Gastrocnemius medialis (tissue), 4 donors: ENCODE data around the gene ARSB. TPM values are rescaled to one million over a fixed set of nuclear protein-coding genes. Genes with fewer than 3 reads are reported as not detected.

ENCODE experiments used
- ATAC-seq, 2 donors: fragments of 150-250 bp; one replicate each; pipeline ENCODE4 v1.9.1; 2016
- DNase-seq, 2 donors: peaks; one replicate each; pipeline ENCODE4 v3.0.0-alpha.2; 2019
- H3K27ac ChIP-seq, 4 donors: fragments of 200-600 bp; sonication (generic); 1 replicate in 1 of 4; 2 replicates in 3 of 4; pipeline ENCODE4 v1.5.1; 2016 to 2018; ENCODE audit warnings: mild to moderate bottlenecking in 2 of 4, moderate library complexity in 1 of 4
- H3K27me3 ChIP-seq, 3 donors: fragments of 200-600 bp; sonication (generic) in 2 of 3; 1 replicate in 1 of 3; 2 replicates in 2 of 3; pipeline versions ENCODE4 v1.5.1 to v1.6.0; 2016 to 2019; ENCODE audit warnings: mild to moderate bottlenecking in 1 of 3, moderate library complexity in 1 of 3
- H3K36me3 ChIP-seq, 2 donors: fragments of 200-600 bp; sonication (generic) in 1 of 2; one replicate each; pipeline ENCODE4 v1.5.1; 2017 to 2018
- H3K4me1 ChIP-seq, 2 donors: fragments of 200-600 bp; sonication (generic) in 1 of 2; one replicate each; pipeline ENCODE4 v1.5.1; 2016 to 2017; ENCODE audit warnings: mild to moderate bottlenecking in 2 of 2
- H3K4me3 ChIP-seq, 4 donors: fragments of 200-600 bp; sonication (generic) in 3 of 4; 1 replicate in 1 of 4; 2 replicates in 3 of 4; pipeline ENCODE4 v1.5.1; 2016 to 2019; ENCODE audit warnings: mild to moderate bottlenecking in 2 of 4
- H3K9me3 ChIP-seq, 3 donors: fragments of 200-600 bp; sonication (generic) in 2 of 3; 1 replicate in 1 of 3; 2 replicates in 2 of 3; pipeline ENCODE4 v1.5.1; 2016 to 2019
- CTCF ChIP-seq, 5 experiments: fragments of 450-650 bp in 3 of 5; fragments of 200-600 bp in 2 of 5; sonication (generic) in 2 of 5; IDR thresholded peaks in 4 of 5; conservative IDR thresholded peaks in 1 of 5; 1 replicate in 4 of 5; 2 replicates in 1 of 5; pipeline ENCODE4 v1.5.1; 2016 to 2019; ENCODE audit warnings: antibody characterized with exemption in 5 of 5, mild to moderate bottlenecking in 3 of 5, moderate library complexity in 3 of 5
- POLR2A ChIP-seq, 2 donors: fragments of 450-650 bp; IDR thresholded peaks; one replicate each; pipeline ENCODE4 v1.6.1; 2017; ENCODE audit warnings: antibody characterized with exemption in 2 of 2, mild to moderate bottlenecking in 2 of 2, moderate library complexity in 2 of 2
- in situ Hi-C, 4 donors: fragments of 200-750 bp; cut with MboI; loops; one replicate each; pipeline versions ENCODE4 v1.15.0 to v1.8.0; 2017; ENCODE audit warnings: low sequenced_read_pairs in 4 of 4
- intact Hi-C: fragments of 100-400 bp; cut with DNase I; formaldehyde crosslinking; loops from one replicate; pipeline ENCODE4 v1.15.1; 2023; ENCODE audit warnings: low total_unique reads
- total RNA-seq, 4 donors: library from RNA; depleted of rRNA; stranded (reverse); fragments of >200 nt; gene quantifications; one replicate each; pipeline versions ENCODE4 v1.1.0 to v1.2.3, GENCODE V29; 2016

ARSB gene
- total RNA-seq, 4 donors from 2014 or later: 3.2 to 8.3 (median 5.1) TPM

GRCh38 chr5:78771260-78772205, 213.6 kb downstream of the ARSB start:
- no peaks in the 10 kb centered on the region for H3K9me3 ChIP-seq
- TF ChIP-seq POLR2A (IDR thresholded peaks at IDR 0.05): no peak
- DNase-seq (no peak), ATAC-seq (no peak)
- in situ Hi-C loops: no loop called here
- H3K27ac ChIP-seq: no peak overlapping the region
- H3K27me3 ChIP-seq: no peaks in the 10 kb centered on the region
- intact Hi-C loops: no loop called here
- H3K36me3 ChIP-seq: no peaks in the 10 kb centered on the region
- no peak overlapping the region for H3K4me3 ChIP-seq
- H3K4me1 ChIP-seq: no peaks in the 10 kb centered on the region

GRCh38 chr5:78768781-78769380, 216.2 kb downstream of the ARSB start:
- Histone ChIP-seq H3K9me3 (no peaks in the 10 kb centered on the region), H3K36me3 (no peaks in the 10 kb centered on the region), H3K27me3 (no peaks in the 10 kb centered on the region), H3K4me1 (no peaks in the 10 kb centered on the region), H3K4me3 (no peak overlapping the region), H3K27ac (no peak overlapping the region)
- in situ Hi-C loops (no loop called here), intact Hi-C loops (no loop called here)
- no peak for DNase-seq
- TF ChIP-seq CTCF (IDR thresholded peaks at IDR 0.05 in 4 of 5, conservative IDR thresholded peaks at IDR 0.05 in 1 of 5): no peak
- TF ChIP-seq POLR2A (IDR thresholded peaks at IDR 0.05): no peak
- no peak for ATAC-seq

GRCh38 chr5:78766412-78766762, 218.7 kb downstream of the ARSB start:
- DNase-seq (no peak), ATAC-seq (no peak)
- Histone ChIP-seq H3K4me1 (no peaks in the 10 kb centered on the region), H3K27me3 (no peaks in the 10 kb centered on the region), H3K9me3 (no peaks in the 10 kb centered on the region), H3K4me3 (no peak overlapping the region), H3K36me3 (no peaks in the 10 kb centered on the region), H3K27ac (no peak overlapping the region)
- intact Hi-C loops: no loop called here
- in situ Hi-C loops: no loop called here
- TF ChIP-seq CTCF (IDR thresholded peaks at IDR 0.05 in 4 of 5, conservative IDR thresholded peaks at IDR 0.05 in 1 of 5) (no peak), POLR2A (IDR thresholded peaks at IDR 0.05) (no peak)

GRCh38 chr5:78765756-78766411, 219.2 kb downstream of the ARSB start:
- TF ChIP-seq POLR2A (IDR thresholded peaks at IDR 0.05): no peak
- no peak for TF ChIP-seq CTCF (IDR thresholded peaks at IDR 0.05 in 4 of 5, conservative IDR thresholded peaks at IDR 0.05 in 1 of 5)
- H3K27me3 ChIP-seq: no peaks in the 10 kb centered on the region
- intact Hi-C loops: no loop called here
- no peak overlapping the region for H3K4me3 ChIP-seq
- no peaks in the 10 kb centered on the region for H3K4me1 ChIP-seq
- H3K9me3 ChIP-seq: no peaks in the 10 kb centered on the region
- DNase-seq (no peak), ATAC-seq (no peak)
- H3K36me3 ChIP-seq: no peaks in the 10 kb centered on the region
- H3K27ac ChIP-seq: no peak overlapping the region
- in situ Hi-C loops: no loop called here

GRCh38 chr5:78765116-78765515, 220.0 kb downstream of the ARSB start:
- Histone ChIP-seq H3K27ac (no peak overlapping the region), H3K9me3 (no peaks in the 10 kb centered on the region), H3K36me3 (no peaks in the 10 kb centered on the region), H3K27me3 (no peaks in the 10 kb centered on the region), H3K4me3 (no peak overlapping the region), H3K4me1 (no peaks in the 10 kb centered on the region)
- intact Hi-C loops: no loop called here
- DNase-seq: no peak
- TF ChIP-seq POLR2A (IDR thresholded peaks at IDR 0.05) (no peak), CTCF (IDR thresholded peaks at IDR 0.05 in 4 of 5, conservative IDR thresholded peaks at IDR 0.05 in 1 of 5) (no peak)
- ATAC-seq: no peak
- in situ Hi-C loops: no loop called here
